Transverse colon (tissue), 3 donors: ENCODE results near the gene SEMA5B.

Source experiments
- POLR2A ChIP-seq: fragments of 450-650 bp; IDR thresholded peaks from one replicate; pipeline ENCODE4 v1.6.1; 2016; ENCODE audit warnings: antibody characterized with exemption, mild to moderate bottlenecking, moderate library complexity
- TF ChIP-seq, protein P1 (sequence below), 5 experiments: fragments of 200-600 bp in 3 of 5; fragments of 450-650 bp in 2 of 5; sonication (generic) in 3 of 5; IDR thresholded peaks; 1 replicate in 2 of 5; 2 replicates in 3 of 5; pipeline ENCODE4 v1.5.1; 2016 to 2017; ENCODE audit warnings: antibody characterized with exemption in 5 of 5, inconsistent platforms in 3 of 5, mild to moderate bottlenecking in 2 of 5, moderate library complexity in 1 of 5

DNA sequence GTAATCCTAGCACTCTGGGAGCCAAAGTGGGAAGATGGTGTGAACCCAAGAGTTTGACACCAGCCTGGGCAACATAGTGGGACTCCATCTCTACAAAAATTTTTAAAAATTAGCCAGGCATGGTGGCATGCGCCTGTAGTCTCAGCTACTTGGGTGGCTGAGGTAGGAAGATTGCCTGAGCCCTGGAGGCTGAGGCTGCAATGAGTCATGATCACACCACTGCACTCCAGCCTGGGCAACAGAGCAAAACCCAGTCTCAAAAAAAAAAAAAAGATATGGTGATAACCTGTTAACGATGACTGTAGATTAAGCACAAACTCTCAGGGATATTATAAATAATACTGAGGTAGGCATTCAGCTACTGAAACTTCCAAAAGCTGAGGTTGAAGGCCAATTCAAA, 125.2 kb downstream of the SEMA5B start:
- no peak for TF ChIP-seq POLR2A
- TF ChIP-seq, protein P1, sequence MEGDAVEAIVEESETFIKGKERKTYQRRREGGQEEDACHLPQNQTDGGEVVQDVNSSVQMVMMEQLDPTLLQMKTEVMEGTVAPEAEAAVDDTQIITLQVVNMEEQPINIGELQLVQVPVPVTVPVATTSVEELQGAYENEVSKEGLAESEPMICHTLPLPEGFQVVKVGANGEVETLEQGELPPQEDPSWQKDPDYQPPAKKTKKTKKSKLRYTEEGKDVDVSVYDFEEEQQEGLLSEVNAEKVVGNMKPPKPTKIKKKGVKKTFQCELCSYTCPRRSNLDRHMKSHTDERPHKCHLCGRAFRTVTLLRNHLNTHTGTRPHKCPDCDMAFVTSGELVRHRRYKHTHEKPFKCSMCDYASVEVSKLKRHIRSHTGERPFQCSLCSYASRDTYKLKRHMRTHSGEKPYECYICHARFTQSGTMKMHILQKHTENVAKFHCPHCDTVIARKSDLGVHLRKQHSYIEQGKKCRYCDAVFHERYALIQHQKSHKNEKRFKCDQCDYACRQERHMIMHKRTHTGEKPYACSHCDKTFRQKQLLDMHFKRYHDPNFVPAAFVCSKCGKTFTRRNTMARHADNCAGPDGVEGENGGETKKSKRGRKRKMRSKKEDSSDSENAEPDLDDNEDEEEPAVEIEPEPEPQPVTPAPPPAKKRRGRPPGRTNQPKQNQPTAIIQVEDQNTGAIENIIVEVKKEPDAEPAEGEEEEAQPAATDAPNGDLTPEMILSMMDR (IDR thresholded peaks at IDR 0.05): no peak
